Measurements from ENCODE around the gene BCL2A1.
"Not testable (repeated sequence)": the region's sequence is repeated elsewhere in the genome, so short reads cannot be mapped to it uniquely, and the experiment has no call there.

Gene BCL2A1

GRCh38 chr15:79988448-79989117 lies 17.6 kb upstream of the BCL2A1 start:
- peak in 1 of 2 donors; percentile 6 for DNase-seq

GRCh38 chr15:79987969-79988368 lies 17.0 kb upstream of the BCL2A1 start:
- DNase-seq: no peak

GRCh38 chr15:79987569-79987955 lies 16.6 kb upstream of the BCL2A1 start:
- DNase-seq: peak in 1 of 2 donors; percentile 9

GRCh38 chr15:79981831-79982455 lies 10.9 kb upstream of the BCL2A1 start:
- DNase-seq: peak in 1 of 2 donors; percentile 15

GRCh38 chr15:79978655-79979514 lies 7.9 kb upstream of the BCL2A1 start:
- DNase-seq: peak in 1 of 2 donors; percentile 19

GRCh38 chr15:79978260-79978654 lies 7.3 kb upstream of the BCL2A1 start:
- DNase-seq: no peak

- DNase-seq: no peak
Observed at GRCh38 chr15:79977431-79978054, 6.5 kb upstream of the BCL2A1 start.

- DNase-seq: peak; percentile 38 to 54
Observed at GRCh38 chr15:79973456-79974195, 2.6 kb upstream of the BCL2A1 start.

GRCh38 chr15:79972863-79973262 lies 1.9 kb upstream of the BCL2A1 start:
- DNase-seq: no peak

GRCh38 chr15:79970181-79970580 lies 815 bp downstream of the BCL2A1 start:
- no peak for DNase-seq

- no peak for DNase-seq
Observed at GRCh38 chr15:79969146-79969545, 1.9 kb downstream of the BCL2A1 start.

GRCh38 chr15:79967298-79968182 lies 3.5 kb downstream of the BCL2A1 start:
- DNase-seq: peak; percentile 14 to 41

GRCh38 chr15:79966634-79967297 lies 4.2 kb downstream of the BCL2A1 start:
- DNase-seq: no peak

- no peak for DNase-seq
Observed at GRCh38 chr15:79965846-79966630, 5.0 kb downstream of the BCL2A1 start.

GRCh38 chr15:79964232-79964805 lies 6.7 kb downstream of the BCL2A1 start:
- no peak for DNase-seq

GRCh38 chr15:79962921-79963320 lies 8.1 kb downstream of the BCL2A1 start:
- DNase-seq: not testable (repeated sequence)

GRCh38 chr15:79962178-79962577 lies 8.8 kb downstream of the BCL2A1 start:
- no peak for DNase-seq

- no peak for DNase-seq
Observed at GRCh38 chr15:79960502-79961212, 10.3 kb downstream of the BCL2A1 start.

GRCh38 chr15:79957741-79958140 lies 13.3 kb downstream of the BCL2A1 start:
- DNase-seq: no peak

Data from stimulated activated CD4-positive, alpha-beta T cell treated with anti-CD3 and anti-CD28 coated beads, Interleukin-2, amount 100 ng/mL, for 24 hours (primary cell).